Hepatocyte (in vitro differentiated cells): Measurements from ENCODE around the gene FOXF1.

ENCODE experiments used
- EZH2phosphoT487 ChIP-seq: fragments of 200-600 bp; sonication (generic); IDR thresholded peaks from one replicate; pipeline ENCODE4 v1.6.1; 2018; ENCODE audit warnings: antibody characterized with exemption, mild to moderate bottlenecking, low read depth, moderate library complexity; ENCODE audit not compliant: unreplicated experiment, severe bottlenecking
- TF ChIP-seq, protein P1 (sequence below): fragments of 200-600 bp; sonication (generic); IDR thresholded peaks from 2 replicates; pipeline ENCODE4 v1.5.1; 2016; ENCODE audit warnings: antibody characterized with exemption, mild to moderate bottlenecking; ENCODE audit not compliant: poor library complexity

DNA sequence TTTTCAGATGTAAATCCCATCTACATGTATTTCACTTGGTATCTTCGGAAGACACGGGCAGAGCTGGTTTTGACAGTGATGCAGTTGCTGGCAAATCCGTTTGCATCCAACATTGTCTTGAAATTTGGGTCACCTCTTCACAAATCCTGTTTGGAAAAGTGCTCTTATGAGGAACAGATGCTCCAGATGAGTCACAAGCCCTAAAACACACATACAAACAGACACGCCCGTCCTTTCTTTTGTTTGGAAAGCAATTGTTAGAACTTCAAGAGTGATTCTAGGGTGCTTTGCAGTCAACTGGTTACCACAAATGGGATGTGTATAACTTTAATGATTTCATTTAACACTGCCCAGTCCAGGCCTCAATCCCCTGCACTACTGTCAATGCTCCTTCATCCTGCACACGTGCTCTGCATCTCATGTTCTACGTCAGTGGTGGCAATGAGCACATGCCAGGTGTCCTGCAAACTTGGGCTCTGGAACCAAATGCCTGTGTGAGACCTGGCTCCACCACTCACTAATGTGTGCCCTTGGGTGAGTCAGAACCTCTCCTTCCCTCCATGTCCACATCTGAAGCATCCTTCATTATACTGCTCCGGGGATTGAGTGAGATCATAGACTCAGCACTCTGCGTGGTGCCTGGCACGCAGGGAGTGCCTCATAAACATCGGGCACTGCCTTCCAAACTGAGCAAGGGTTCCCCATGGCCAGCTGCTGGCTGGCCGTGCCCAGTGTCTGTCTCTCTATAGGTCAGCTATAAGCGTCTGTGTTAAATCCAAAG, 19.3 kb upstream of the FOXF1 start:
- TF ChIP-seq, protein P1, sequence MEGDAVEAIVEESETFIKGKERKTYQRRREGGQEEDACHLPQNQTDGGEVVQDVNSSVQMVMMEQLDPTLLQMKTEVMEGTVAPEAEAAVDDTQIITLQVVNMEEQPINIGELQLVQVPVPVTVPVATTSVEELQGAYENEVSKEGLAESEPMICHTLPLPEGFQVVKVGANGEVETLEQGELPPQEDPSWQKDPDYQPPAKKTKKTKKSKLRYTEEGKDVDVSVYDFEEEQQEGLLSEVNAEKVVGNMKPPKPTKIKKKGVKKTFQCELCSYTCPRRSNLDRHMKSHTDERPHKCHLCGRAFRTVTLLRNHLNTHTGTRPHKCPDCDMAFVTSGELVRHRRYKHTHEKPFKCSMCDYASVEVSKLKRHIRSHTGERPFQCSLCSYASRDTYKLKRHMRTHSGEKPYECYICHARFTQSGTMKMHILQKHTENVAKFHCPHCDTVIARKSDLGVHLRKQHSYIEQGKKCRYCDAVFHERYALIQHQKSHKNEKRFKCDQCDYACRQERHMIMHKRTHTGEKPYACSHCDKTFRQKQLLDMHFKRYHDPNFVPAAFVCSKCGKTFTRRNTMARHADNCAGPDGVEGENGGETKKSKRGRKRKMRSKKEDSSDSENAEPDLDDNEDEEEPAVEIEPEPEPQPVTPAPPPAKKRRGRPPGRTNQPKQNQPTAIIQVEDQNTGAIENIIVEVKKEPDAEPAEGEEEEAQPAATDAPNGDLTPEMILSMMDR: no peak
- TF ChIP-seq EZH2phosphoT487: no peak
